ENCODE results near the gene CST9.

CST9 gene

DNA sequence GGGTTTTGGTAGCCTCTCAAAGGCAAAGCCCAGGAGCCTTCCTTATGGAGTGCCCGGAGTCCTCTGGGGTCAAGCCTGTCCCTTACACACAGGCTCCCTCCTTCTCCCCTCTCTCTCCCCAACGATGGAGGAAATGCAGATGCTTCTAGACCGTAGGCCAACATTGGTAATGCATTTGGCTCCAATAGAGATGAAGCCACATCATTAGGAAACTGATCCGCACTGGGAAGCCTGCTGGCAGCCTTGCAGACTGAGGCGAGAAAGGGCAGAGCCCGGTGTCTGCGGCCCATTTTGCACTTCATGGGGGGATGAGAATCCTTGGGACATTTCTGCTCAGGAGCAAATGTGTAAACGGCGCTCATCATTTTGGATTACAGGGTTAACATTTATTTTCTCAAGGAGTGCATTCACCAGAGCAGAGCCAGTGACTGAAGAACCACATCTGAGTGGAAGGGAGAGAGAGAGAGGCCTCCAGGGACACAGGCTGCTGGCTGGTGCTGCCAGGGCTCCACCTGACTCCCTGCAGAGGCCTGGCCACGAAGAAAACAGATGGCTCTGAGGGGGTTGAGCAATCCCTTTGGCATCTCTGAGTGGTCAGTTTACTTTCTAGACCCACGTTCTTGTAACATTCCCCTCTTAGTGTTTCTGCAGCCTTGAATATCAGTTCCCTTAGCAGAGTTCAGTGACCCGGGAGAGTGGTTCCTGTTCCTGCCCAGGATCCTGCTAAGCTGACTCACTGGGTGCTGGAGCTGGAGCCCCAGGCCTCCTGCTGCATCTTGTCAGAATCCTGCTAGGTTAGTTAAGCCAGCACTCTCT lies 36.4 kb upstream of the CST9 start:
- Histone ChIP-seq H3K9me3 (ENCODE audit: control insufficient read depth, low read length) (no peaks in the 10 kb centered on the region), H3K79me2 (no peaks in the 10 kb centered on the region), H3K4me1 (no peaks in the 10 kb centered on the region), H3K4me3 (ENCODE audit: low read depth, low read length) (no peak overlapping the region), H3K9ac (no peak overlapping the region), H2AFZ (no peak overlapping the region), H3K36me3 (ENCODE audit: control insufficient read depth, insufficient read depth, low read length) (no peaks in the 10 kb centered on the region), H3K27me3 (ENCODE audit: control insufficient read depth, insufficient read depth, low read length) (no peaks in the 10 kb centered on the region), H3K4me2 (ENCODE audit: low read length) (no peak overlapping the region), H3K27ac (no peak overlapping the region)
- TF ChIP-seq, protein P1, sequence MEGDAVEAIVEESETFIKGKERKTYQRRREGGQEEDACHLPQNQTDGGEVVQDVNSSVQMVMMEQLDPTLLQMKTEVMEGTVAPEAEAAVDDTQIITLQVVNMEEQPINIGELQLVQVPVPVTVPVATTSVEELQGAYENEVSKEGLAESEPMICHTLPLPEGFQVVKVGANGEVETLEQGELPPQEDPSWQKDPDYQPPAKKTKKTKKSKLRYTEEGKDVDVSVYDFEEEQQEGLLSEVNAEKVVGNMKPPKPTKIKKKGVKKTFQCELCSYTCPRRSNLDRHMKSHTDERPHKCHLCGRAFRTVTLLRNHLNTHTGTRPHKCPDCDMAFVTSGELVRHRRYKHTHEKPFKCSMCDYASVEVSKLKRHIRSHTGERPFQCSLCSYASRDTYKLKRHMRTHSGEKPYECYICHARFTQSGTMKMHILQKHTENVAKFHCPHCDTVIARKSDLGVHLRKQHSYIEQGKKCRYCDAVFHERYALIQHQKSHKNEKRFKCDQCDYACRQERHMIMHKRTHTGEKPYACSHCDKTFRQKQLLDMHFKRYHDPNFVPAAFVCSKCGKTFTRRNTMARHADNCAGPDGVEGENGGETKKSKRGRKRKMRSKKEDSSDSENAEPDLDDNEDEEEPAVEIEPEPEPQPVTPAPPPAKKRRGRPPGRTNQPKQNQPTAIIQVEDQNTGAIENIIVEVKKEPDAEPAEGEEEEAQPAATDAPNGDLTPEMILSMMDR (IDR thresholded peaks at IDR 0.05), result no peak

GRCh38 chr20:23640671-23641667 lies 35.3 kb upstream of the CST9 start:
- peaks cover 7% of the 10 kb centered on the region for H3K4me1 ChIP-seq
- H3K9ac ChIP-seq, result no peak overlapping the region
- H3K79me2 ChIP-seq, result no peaks in the 10 kb centered on the region
- no peaks in the 10 kb centered on the region for H3K27me3 ChIP-seq (ENCODE audit: control insufficient read depth, insufficient read depth, low read length)
- H3K9me3 ChIP-seq (ENCODE audit: control insufficient read depth, low read length), result no peaks in the 10 kb centered on the region
- H3K36me3 ChIP-seq (ENCODE audit: control insufficient read depth, insufficient read depth, low read length), result no peaks in the 10 kb centered on the region
- no peak overlapping the region for H2AFZ ChIP-seq
- TF ChIP-seq, protein P1 (IDR thresholded peaks at IDR 0.05), result no peak
- H3K4me3 ChIP-seq (ENCODE audit: low read depth, low read length), result no peak overlapping the region
- H3K4me2 ChIP-seq (ENCODE audit: low read length), result no peak overlapping the region
- H3K27ac ChIP-seq, result no peak overlapping the region

DNA sequence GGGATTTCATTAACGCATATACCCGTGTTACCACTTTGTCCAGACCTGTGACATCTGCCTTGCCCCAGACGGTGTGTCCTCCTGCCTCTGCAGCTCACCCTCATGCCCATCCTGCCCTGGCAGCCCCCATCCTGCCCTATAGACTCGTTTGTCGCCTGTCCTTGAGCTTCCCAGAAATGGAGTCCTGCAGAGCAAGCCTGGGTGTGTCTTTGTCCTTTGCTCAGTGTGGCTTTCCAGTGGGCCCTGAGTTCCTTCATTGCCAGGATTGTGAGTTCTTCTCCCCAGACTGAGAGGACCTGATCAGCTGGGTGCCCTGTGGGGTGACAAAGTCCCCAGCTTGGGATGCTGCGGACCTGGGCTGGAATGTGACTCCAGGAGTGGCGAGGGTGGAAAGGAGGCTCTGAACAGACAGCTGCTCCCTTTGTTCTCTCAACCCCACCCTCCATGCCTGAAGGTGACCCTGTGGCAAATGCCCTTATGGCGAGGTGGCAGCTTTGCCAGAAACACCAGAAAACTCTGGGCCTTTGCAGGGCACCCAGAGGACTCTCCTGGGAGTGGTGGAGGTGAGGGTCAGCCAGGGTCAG lies 34.4 kb upstream of the CST9 start:
- Histone ChIP-seq H3K27me3 (ENCODE audit: control insufficient read depth, insufficient read depth, low read length) (no peaks in the 10 kb centered on the region), H3K4me2 (ENCODE audit: low read length) (no peak overlapping the region), H3K36me3 (ENCODE audit: control insufficient read depth, insufficient read depth, low read length) (no peaks in the 10 kb centered on the region), H2AFZ (no peak overlapping the region), H3K9ac (no peak overlapping the region), H3K27ac (no peak overlapping the region), H3K4me3 (ENCODE audit: low read depth, low read length) (no peak overlapping the region), H3K9me3 (ENCODE audit: control insufficient read depth, low read length) (no peaks in the 10 kb centered on the region), H3K79me2 (no peaks in the 10 kb centered on the region), H3K4me1 (peaks cover 7% of the 10 kb centered on the region)
- TF ChIP-seq, protein P1 (IDR thresholded peaks at IDR 0.05), result no peak

DNA sequence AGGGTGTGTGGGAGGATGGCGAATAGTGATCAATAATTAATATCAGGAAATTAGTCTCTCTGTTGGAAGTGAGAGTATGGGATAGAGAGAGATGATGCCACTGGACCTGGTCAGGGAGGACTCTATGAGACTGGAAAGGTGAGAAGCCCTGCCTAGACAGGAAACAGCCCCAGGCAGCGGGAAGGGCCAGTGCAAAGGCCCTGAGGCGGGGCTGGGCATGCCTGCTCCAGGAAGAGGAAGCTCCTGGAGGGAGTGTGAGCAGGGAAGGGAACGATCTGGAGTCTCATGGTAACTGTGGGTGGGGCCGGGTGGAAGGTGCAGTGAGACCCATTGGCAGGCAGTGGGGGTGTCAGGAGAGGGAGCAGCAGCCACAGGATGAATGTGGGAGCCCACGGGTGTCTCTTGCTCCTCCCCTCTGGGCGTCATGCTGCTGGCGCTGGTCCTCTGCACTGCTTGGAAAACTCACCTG lies 33.8 kb upstream of the CST9 start:
- H2AFZ ChIP-seq, result no peak overlapping the region
- TF ChIP-seq, protein P1 (IDR thresholded peaks at IDR 0.05), result no peak
- H3K9ac ChIP-seq, result no peak overlapping the region
- H3K36me3 ChIP-seq (ENCODE audit: control insufficient read depth, insufficient read depth, low read length), result no peaks in the 10 kb centered on the region
- H3K27me3 ChIP-seq (ENCODE audit: control insufficient read depth, insufficient read depth, low read length), result no peaks in the 10 kb centered on the region
- no peaks in the 10 kb centered on the region for H3K79me2 ChIP-seq
- H3K4me2 ChIP-seq (ENCODE audit: low read length), result no peak overlapping the region
- H3K4me1 ChIP-seq, result peaks cover 7% of the 10 kb centered on the region
- no peaks in the 10 kb centered on the region for H3K9me3 ChIP-seq (ENCODE audit: control insufficient read depth, low read length)
- no peak overlapping the region for H3K27ac ChIP-seq
- H3K4me3 ChIP-seq (ENCODE audit: low read depth, low read length), result no peak overlapping the region
